HPDE6-E6E7 (cell line): Measurements from ENCODE around the gene DNAJB8.

Source experiments
- DNase-seq: peaks from one replicate; pipeline ENCODE4 v3.0.0; 2011; ENCODE audit warnings: missing footprints; ENCODE audit errors: extremely low spot score

Gene DNAJB8

GRCh38 chr3:128494367-128494650, 27.6 kb upstream of the DNAJB8 start:
- DNase-seq: no peak

GRCh38 chr3:128493570-128494366, 27.1 kb upstream of the DNAJB8 start:
- no peak for DNase-seq

- no peak for DNase-seq
Observed at GRCh38 chr3:128492671-128493569, 26.2 kb upstream of the DNAJB8 start, which contains the start of gene GATA2. Gene GATA2 (minus strand): TSS chr3:128493201. CDS start chr3:128487031, 6,170 bp downstream.

- no peak for DNase-seq
Observed at GRCh38 chr3:128491941-128492670, 25.4 kb upstream of the DNAJB8 start.

- DNase-seq: no peak
Observed at GRCh38 chr3:128491691-128491940, 24.9 kb upstream of the DNAJB8 start.

GRCh38 chr3:128490915-128491690, 24.4 kb upstream of the DNAJB8 start:
- no peak for DNase-seq

- DNase-seq: no peak
Observed at GRCh38 chr3:128490650-128490914, 23.9 kb upstream of the DNAJB8 start.

- DNase-seq: no peak
Observed at GRCh38 chr3:128489927-128490649, 23.4 kb upstream of the DNAJB8 start.

- DNase-seq: no peak
Observed at GRCh38 chr3:128489674-128489926, 22.9 kb upstream of the DNAJB8 start.

- no peak for DNase-seq
Observed at GRCh38 chr3:128488991-128489673, 22.4 kb upstream of the DNAJB8 start.

- DNase-seq: no peak
Observed at GRCh38 chr3:128488636-128488990, 21.9 kb upstream of the DNAJB8 start.

GRCh38 chr3:128487813-128488635, 21.3 kb upstream of the DNAJB8 start:
- peak; percentile 75 for DNase-seq

- no peak for DNase-seq
Observed at GRCh38 chr3:128487538-128487812, 20.8 kb upstream of the DNAJB8 start.

- no peak for DNase-seq
Observed at GRCh38 chr3:128486681-128487537, 20.2 kb upstream of the DNAJB8 start.

- no peak for DNase-seq
Observed at GRCh38 chr3:128486205-128486628, 19.5 kb upstream of the DNAJB8 start.

GRCh38 chr3:128485282-128486204, 18.9 kb upstream of the DNAJB8 start:
- no peak for DNase-seq

- DNase-seq: no peak
Observed at GRCh38 chr3:128484404-128485281, 18.0 kb upstream of the DNAJB8 start.
